ENCODE data around the gene RHNO1.

DNA sequence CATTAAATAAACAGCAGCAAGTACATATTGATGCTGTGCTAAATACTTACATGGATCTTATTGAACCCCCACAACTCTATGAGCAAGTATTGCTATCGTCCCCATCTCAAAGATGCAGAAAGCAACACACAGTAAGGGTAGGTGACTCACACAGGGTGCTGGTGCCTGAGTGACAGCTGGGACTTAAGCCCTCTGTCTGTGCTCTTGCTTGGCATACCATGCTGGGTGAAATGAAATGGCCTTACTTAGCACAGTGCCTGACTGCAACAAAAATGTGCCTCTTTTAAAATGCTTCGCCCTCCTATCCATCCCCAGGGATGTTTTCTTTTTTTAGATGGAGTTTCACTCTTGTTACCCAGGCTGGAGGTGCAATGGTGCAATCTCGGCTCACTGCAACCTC is 21.0 kb upstream of the RHNO1 start:
- TF ChIP-seq, protein P1, sequence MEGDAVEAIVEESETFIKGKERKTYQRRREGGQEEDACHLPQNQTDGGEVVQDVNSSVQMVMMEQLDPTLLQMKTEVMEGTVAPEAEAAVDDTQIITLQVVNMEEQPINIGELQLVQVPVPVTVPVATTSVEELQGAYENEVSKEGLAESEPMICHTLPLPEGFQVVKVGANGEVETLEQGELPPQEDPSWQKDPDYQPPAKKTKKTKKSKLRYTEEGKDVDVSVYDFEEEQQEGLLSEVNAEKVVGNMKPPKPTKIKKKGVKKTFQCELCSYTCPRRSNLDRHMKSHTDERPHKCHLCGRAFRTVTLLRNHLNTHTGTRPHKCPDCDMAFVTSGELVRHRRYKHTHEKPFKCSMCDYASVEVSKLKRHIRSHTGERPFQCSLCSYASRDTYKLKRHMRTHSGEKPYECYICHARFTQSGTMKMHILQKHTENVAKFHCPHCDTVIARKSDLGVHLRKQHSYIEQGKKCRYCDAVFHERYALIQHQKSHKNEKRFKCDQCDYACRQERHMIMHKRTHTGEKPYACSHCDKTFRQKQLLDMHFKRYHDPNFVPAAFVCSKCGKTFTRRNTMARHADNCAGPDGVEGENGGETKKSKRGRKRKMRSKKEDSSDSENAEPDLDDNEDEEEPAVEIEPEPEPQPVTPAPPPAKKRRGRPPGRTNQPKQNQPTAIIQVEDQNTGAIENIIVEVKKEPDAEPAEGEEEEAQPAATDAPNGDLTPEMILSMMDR (conservative IDR thresholded peaks at IDR 0.05; ENCODE audit: low read depth, low read length), result no peak
- TF ChIP-seq EZH2 (IDR thresholded peaks at IDR 0.05; ENCODE audit: borderline replicate concordance, low read depth, low read length, poor library complexity, severe bottlenecking), result no peak
